ENCODE results near the gene ARHGAP25.

DNA sequence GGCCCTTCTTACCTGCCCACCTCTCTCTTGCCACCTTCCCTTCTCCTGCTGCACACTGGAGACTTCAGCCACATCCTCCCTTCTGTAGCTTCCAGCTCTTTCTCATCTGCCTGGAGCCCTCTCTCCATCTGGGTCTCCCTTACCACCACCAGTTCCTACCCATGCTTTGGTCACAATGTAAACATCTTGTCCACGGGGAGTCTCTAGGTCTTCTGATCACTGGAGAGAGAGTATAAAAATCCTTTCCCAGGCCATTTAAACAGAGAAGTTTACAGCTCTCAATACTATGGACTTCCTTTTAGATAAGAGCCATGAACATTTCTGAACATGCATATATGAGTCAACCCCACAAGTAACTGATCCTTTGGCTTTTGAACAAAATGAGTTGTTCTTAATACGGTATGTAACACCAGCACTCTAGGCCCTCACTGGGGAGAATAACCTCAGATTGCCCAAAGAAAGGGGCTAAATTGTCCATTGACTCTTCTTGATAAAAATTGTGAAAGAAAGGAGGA is 5.8 kb downstream of the ARHGAP25 start:
- TF ChIP-seq, protein P1, sequence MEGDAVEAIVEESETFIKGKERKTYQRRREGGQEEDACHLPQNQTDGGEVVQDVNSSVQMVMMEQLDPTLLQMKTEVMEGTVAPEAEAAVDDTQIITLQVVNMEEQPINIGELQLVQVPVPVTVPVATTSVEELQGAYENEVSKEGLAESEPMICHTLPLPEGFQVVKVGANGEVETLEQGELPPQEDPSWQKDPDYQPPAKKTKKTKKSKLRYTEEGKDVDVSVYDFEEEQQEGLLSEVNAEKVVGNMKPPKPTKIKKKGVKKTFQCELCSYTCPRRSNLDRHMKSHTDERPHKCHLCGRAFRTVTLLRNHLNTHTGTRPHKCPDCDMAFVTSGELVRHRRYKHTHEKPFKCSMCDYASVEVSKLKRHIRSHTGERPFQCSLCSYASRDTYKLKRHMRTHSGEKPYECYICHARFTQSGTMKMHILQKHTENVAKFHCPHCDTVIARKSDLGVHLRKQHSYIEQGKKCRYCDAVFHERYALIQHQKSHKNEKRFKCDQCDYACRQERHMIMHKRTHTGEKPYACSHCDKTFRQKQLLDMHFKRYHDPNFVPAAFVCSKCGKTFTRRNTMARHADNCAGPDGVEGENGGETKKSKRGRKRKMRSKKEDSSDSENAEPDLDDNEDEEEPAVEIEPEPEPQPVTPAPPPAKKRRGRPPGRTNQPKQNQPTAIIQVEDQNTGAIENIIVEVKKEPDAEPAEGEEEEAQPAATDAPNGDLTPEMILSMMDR (conservative IDR thresholded peaks at IDR 0.05 in 1 of 2, IDR thresholded peaks at IDR 0.05 in 1 of 2; ENCODE audit: low read depth in 1 of 2, low read length in 2 of 2): no peak
- no peak for TF ChIP-seq EZH2 (IDR thresholded peaks at IDR 0.05; ENCODE audit: low read length, missing control alignments)

Measured in fibroblast of lung (primary cell).